Kidney epithelial cell (primary cell): ENCODE results near the gene OGDH. TPM values are rescaled to one million over a fixed set of nuclear protein-coding genes. Genes with fewer than 3 reads are reported as not detected.

Experiments used
- DNase-seq: peaks from one replicate; pipeline ENCODE4 v3.0.0-alpha.2; 2010; ENCODE audit warnings: low read depth
- H3K27me3 ChIP-seq: 2 replicates; pipeline ENCODE4 v1.6.0; 2011; ENCODE audit warnings: low read length; ENCODE audit not compliant: control insufficient read depth, insufficient read depth
- H3K36me3 ChIP-seq: 2 replicates; pipeline ENCODE4 v1.5.1; 2011; ENCODE audit warnings: low read length; ENCODE audit not compliant: control insufficient read depth, insufficient read depth
- H3K4me3 ChIP-seq: 2 replicates; pipeline ENCODE4 v1.5.1; 2011; ENCODE audit warnings: low read depth, mild to moderate bottlenecking, control low read depth, low read length
- CTCF ChIP-seq: IDR thresholded peaks from 2 replicates; pipeline ENCODE4 v1.5.1; 2011; ENCODE audit warnings: mild to moderate bottlenecking, moderate library complexity, low read length, control low read depth, inconsistent platforms; ENCODE audit not compliant: insufficient read depth, poor library complexity, severe bottlenecking
- total RNA-seq: library from RNA; depleted of rRNA; stranded (reverse); fragments of >200 nt; gene quantifications from 2 replicates; pipeline ENCODE4 v1.2.3, GENCODE V29; 2015

The OGDH gene
- total RNA-seq, 1 donor from 2014 or later: 65.2 TPM

GRCh38 chr7:44626620-44627019 lies 20.2 kb downstream of the OGDH start:
- DNase-seq: no peak
- no peak for TF ChIP-seq CTCF
- Histone ChIP-seq H3K27me3 (no peaks in the 10 kb centered on the region), H3K36me3 (no peaks in the 10 kb centered on the region), H3K4me3 (no peak overlapping the region)

- Histone ChIP-seq H3K4me3 (no peak overlapping the region), H3K27me3 (no peaks in the 10 kb centered on the region), H3K36me3 (no peaks in the 10 kb centered on the region)
- TF ChIP-seq CTCF: no peak
- DNase-seq: no peak
These were observed 23.5 kb downstream of the OGDH start for GRCh38 chr7:44629829-44630522.

GRCh38 chr7:44630792-44631457 lies 24.5 kb downstream of the OGDH start:
- H3K4me3 ChIP-seq: no peak overlapping the region
- no peak for DNase-seq
- TF ChIP-seq CTCF: no peak
- H3K36me3 ChIP-seq: no peaks in the 10 kb centered on the region
- H3K27me3 ChIP-seq: no peaks in the 10 kb centered on the region

GRCh38 chr7:44631458-44632115 lies 25.2 kb downstream of the OGDH start:
- no peak for TF ChIP-seq CTCF
- Histone ChIP-seq H3K4me3 (no peak overlapping the region), H3K36me3 (no peaks in the 10 kb centered on the region), H3K27me3 (no peaks in the 10 kb centered on the region)
- no peak for DNase-seq

GRCh38 chr7:44632196-44632595 lies 25.8 kb downstream of the OGDH start:
- Histone ChIP-seq H3K27me3 (no peaks in the 10 kb centered on the region), H3K36me3 (no peaks in the 10 kb centered on the region), H3K4me3 (no peak overlapping the region)
- DNase-seq: no peak
- TF ChIP-seq CTCF: no peak
